Measurements from ENCODE around the gene USP49. TPM values are rescaled to one million over a fixed set of nuclear protein-coding genes. Genes with fewer than 3 reads are reported as not detected.
"Not testable (repeated sequence)": the region's sequence is repeated elsewhere in the genome, so short reads cannot be mapped to it uniquely, and the experiment has no call there.

USP49 gene
- total RNA-seq, 1 experiment from 2014 or later = 0.60 TPM

- DNase-seq (ENCODE audit: low read depth) = no peak
Measured at GRCh38 chr6:41813469-41813868, 81.7 kb downstream of the USP49 start.

- not testable (repeated sequence) for DNase-seq (ENCODE audit: low read depth)
Measured at GRCh38 chr6:41811946-41812345, 83.2 kb downstream of the USP49 start.

GRCh38 chr6:41811095-41811494, 84.1 kb downstream of the USP49 start:
- no peak for DNase-seq (ENCODE audit: low read depth)

- DNase-seq (ENCODE audit: low read depth) = no peak
Measured at GRCh38 chr6:41805830-41806774, 89.1 kb downstream of the USP49 start.

- DNase-seq (ENCODE audit: low read depth) = peak; percentile 7
Measured at GRCh38 chr6:41801380-41801779, 93.8 kb downstream of the USP49 start.

GRCh38 chr6:41799559-41799911, 95.6 kb downstream of the USP49 start:
- no peak for DNase-seq (ENCODE audit: low read depth)

- no peak for DNase-seq (ENCODE audit: low read depth)
Measured at GRCh38 chr6:41798901-41799558, 96.1 kb downstream of the USP49 start.

- DNase-seq (ENCODE audit: low read depth) = no peak
Measured at GRCh38 chr6:41796474-41796873, 98.7 kb downstream of the USP49 start.

GRCh38 chr6:41791984-41792383, 103.2 kb downstream of the USP49 start:
- no peak for DNase-seq (ENCODE audit: low read depth)

GRCh38 chr6:41791305-41791704, 103.9 kb downstream of the USP49 start:
- no peak for DNase-seq (ENCODE audit: low read depth)

GRCh38 chr6:41790045-41790444, 105.1 kb downstream of the USP49 start:
- no peak for DNase-seq (ENCODE audit: low read depth)

- no peak for DNase-seq (ENCODE audit: low read depth)
Measured at GRCh38 chr6:41789390-41789724, 105.8 kb downstream of the USP49 start.

- DNase-seq (ENCODE audit: low read depth) = peak; percentile 91
Measured at GRCh38 chr6:41787219-41787917, 107.8 kb downstream of the USP49 start, which contains the start of gene TOMM6. TSS of gene TOMM6 (plus strand) at chr6:41787694. CDS start at chr6:41787698, 4 bp downstream.

GRCh38 chr6:41786451-41787218, 108.5 kb downstream of the USP49 start:
- DNase-seq (ENCODE audit: low read depth) = peak; percentile 77

GRCh38 chr6:41785689-41786450, 109.3 kb downstream of the USP49 start:
- peak; percentile 23 for DNase-seq (ENCODE audit: low read depth)

- no peak for DNase-seq (ENCODE audit: low read depth)
Measured at GRCh38 chr6:41785254-41785653, 109.9 kb downstream of the USP49 start.

GRCh38 chr6:41784581-41785171, 110.5 kb downstream of the USP49 start:
- no peak for DNase-seq (ENCODE audit: low read depth)

GRCh38 chr6:41783106-41783780, 111.9 kb downstream of the USP49 start:
- DNase-seq (ENCODE audit: low read depth) = no peak

GRCh38 chr6:41781366-41781730, 113.8 kb downstream of the USP49 start:
- no peak for DNase-seq (ENCODE audit: low read depth)
